ENCODE results near the gene ALMS1.
"Not testable (repeated sequence)": the region's sequence is repeated elsewhere in the genome, so short reads cannot be mapped to it uniquely, and the experiment has no call there.

DNA sequence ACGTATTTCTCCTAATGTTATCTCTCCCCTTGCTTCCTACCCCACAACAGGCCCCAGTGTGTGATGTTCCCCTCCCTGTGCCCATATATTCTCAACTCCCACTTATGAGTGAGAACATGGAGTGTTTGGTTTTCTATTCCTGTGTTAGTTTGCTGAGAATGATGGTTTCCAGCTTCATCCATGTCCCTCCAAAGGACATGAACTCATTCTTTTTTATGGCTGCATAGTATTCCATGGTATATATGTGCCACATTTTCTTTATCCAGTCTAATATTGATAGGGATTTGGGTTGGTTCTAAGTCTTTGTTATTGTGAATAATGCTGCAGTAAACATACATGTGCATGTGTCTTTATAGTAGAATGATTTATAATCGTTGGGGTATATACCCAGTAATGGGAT is 119.2 kb downstream of the ALMS1 start:
- TF ChIP-seq, protein P1, sequence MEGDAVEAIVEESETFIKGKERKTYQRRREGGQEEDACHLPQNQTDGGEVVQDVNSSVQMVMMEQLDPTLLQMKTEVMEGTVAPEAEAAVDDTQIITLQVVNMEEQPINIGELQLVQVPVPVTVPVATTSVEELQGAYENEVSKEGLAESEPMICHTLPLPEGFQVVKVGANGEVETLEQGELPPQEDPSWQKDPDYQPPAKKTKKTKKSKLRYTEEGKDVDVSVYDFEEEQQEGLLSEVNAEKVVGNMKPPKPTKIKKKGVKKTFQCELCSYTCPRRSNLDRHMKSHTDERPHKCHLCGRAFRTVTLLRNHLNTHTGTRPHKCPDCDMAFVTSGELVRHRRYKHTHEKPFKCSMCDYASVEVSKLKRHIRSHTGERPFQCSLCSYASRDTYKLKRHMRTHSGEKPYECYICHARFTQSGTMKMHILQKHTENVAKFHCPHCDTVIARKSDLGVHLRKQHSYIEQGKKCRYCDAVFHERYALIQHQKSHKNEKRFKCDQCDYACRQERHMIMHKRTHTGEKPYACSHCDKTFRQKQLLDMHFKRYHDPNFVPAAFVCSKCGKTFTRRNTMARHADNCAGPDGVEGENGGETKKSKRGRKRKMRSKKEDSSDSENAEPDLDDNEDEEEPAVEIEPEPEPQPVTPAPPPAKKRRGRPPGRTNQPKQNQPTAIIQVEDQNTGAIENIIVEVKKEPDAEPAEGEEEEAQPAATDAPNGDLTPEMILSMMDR (IDR thresholded peaks at IDR 0.05; ENCODE audit: poor library complexity) = not testable (repeated sequence)
- not testable (repeated sequence) for TF ChIP-seq EZH2 (IDR thresholded peaks at IDR 0.05; ENCODE audit: borderline replicate concordance)

Data from hepatocyte (in vitro differentiated cells).